ENCODE results near the gene ADAMTS2.

DNA sequence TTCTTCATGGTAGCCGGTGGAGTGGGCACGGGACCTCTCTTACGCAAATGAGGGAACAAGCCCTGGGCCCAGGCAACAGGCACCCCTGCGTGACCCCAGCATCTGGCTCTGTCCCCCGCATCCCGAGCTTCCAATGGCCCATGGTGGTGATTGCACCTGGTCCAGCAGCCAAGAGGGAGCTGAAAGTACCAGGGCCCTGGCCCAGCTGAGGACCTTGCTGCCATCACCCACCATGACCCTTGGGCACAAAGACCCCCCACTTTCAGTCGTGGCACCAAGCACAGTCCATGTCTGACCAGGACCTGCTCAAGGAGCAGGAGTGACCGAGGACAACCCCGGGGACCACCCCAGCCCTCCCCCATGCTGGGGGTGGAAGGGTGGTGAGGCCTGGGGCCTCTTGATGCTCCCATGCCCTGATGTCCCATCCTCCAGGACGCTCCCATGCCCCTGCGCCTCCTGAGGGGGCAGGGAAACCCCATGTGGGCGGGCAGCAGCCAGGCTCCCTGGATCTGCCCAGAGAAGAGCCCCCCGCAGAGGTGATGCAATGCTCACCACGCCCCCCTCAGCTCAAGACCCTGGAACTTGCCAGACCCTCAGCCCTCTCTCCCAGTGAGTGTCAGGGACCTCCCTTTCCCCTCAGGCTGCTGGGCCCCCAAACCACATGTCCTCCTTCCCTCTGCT lies 123.9 kb downstream of the ADAMTS2 start:
- no peak for TF ChIP-seq EZH2 (IDR thresholded peaks at IDR 0.05; ENCODE audit: insufficient read depth, low read length)
- no peak for TF ChIP-seq CTCF (IDR thresholded peaks at IDR 0.05; ENCODE audit: insufficient read depth, low read depth, low read length)

All from astrocyte (in vitro differentiated cells and primary cell).